Stimulated activated CD4-positive, alpha-beta T cell treated with anti-CD3 and anti-CD28 coated beads, Interleukin-12 subunit alpha, Interleukin-12 subunit beta, amount 100 ng/mL, for 48 hours (primary cell): ENCODE measurements around the gene DPEP2NB.
"Not testable (repeated sequence)": the region's sequence is repeated elsewhere in the genome, so short reads cannot be mapped to it uniquely, and the experiment has no call there.

Experiments
- DNase-seq, 3 donors: peaks; one replicate each; pipeline ENCODE4 v3.0.0-alpha.2; 2020; ENCODE audit warnings: low read depth in 2 of 3, low spot score in 1 of 3

The DPEP2NB gene

DNA sequence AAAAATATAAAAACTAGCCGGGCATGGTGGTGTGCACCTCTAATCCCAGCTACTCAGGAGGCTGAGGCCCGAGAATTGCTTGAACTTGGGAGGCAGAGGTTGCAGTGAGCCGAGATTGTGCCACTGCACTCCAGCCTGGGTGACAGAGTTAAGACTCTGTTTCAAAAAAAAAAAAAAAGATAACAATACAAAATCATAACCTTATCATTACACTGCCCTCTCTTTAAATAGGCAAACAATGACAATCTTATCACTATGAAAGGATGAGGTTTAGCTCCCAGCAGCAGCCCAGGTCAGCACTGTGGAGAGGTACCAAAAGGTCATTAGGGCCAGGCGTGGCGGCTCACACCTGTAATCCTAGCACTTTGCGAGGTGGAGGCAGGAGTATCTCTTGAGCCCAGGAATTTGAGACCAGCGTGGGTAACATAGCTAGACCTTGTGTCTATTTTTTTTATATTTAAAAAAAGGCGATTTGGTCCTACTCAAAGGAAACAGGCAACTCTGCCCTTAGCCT is 3.5 kb upstream of the DPEP2NB start:
- no peak for DNase-seq

DNA sequence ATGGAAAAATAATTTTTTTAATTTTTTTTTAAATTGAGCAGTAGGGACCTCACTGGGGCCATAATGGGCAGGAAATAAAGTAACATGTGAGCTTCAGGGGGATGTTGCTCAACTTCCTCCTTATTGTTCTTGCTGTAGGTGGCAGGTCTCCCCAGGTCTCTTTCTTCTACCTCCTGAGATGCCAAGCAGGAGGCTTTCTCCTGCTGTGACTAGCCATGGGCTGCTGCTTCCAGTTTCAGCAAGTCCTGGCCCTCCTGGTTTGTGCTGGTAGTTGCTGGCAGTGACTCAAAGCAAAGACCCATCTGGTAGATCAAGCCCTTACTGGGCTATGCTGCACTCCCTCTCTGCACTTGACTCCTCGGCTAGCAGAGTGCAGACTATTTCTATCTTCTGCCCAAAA is 2.3 kb downstream of the DPEP2NB start:
- no peak for DNase-seq

DNA sequence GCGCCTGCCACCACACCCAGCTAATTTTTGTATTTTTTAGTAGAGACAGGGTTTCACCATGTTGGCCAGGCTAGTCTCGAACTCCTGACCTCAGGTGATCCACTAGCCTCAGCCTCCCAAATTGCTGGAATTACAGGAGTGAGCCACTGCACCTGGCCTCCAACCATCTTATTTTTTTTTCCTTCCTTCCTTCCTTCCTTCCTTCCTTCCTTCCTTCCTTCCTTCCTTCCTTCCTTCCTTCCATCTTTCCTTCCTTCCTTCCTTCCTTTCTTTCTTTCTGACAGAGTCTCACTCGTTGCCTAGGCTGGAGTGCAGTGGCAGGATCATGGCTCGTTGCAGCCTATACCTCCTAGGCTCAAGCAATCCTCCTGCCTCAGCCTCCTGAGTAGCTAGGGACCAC is 5.8 kb downstream of the DPEP2NB start:
- DNase-seq = not testable (repeated sequence)

DNA sequence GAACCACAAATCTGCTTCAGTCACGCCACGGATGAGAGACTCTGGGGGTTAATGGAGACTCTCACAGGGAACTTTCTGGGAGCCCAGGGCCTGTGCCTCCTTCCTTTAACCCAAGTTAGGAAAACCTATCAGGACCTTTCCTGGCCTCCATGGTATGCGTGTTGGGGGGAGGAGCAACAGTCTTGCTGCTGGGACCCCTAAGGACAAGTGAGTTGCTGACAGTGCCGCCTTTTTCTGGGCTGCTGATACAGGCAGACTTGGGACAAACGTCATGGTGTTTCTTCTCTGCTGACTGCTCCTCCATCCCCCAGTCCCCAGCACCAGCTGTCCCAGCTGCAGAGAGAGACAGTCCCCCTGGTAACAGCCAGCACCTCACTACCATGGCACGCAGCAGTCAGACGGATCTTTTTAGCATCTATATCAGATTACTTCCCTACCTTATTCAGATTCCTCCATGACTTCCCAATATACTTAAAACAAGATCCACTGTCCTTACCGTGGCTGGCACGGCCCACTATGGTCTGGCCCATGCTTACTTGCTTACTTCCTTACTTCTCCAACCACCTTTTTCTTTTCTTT is 6.5 kb downstream of the DPEP2NB start:
- DNase-seq = no peak

DNA sequence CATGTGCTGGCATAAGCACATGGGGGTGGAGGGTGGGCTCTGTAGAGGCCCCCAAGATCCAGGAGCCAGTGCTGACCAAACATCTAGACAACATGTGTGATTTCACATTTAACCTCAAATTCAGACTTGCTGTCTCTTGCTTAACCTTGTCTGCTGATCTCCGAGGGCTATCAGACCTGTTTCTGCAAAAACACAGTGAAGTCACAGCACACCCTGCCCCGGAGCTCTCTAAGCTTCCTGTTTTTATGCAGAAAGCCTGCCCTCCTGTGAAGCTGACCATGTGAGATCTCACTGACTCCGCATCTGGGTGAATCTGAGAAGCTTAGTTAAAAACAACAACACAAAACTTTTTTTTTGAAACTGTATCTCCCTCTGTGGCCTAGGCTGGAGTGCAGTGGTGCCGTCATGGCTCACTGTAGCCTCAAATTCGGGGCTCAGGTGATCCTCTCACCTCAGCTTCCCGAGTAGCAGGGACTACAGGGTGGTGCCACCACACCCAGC is 9.9 kb downstream of the DPEP2NB start:
- DNase-seq = no peak

DNA sequence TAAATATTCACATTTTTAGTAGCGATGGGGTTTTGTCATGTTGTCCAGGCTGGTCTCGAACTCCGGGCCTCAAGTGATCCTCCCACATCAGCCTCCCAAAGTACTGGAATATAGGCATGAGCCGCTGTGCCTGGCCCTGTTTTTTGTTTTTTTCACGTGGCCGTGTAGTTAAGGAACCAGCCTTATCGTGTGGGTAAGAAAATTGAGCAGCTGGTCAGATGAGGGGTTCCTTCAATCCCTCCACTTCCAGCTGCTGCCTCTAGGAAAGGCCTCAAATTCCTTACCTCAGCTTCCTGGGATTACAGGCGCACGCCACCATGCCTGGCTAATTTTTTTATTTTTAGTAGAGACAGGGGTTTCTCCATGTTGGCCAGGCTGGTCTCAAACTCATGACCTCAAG is 10.5 kb downstream of the DPEP2NB start:
- DNase-seq = no peak

DNA sequence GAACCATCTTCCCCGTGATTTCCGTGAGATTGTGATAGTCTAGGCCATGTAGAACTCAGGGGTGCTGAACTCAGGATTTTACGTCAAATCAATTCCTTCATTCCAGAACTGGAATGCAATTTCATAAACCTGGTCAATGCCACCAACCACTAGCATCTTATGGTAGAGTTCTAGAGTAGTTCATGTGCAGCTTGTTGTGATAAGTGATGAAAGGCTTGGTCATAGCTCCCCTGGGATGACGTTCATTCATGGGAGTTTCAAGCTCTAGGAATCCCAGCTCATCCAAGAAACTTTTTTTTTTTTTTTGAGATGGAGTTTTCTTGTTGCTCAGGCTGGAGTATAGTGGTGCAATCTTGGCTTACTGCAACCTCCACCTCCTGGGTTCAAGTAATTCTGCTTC is 12.7 kb downstream of the DPEP2NB start:
- no peak for DNase-seq

DNA sequence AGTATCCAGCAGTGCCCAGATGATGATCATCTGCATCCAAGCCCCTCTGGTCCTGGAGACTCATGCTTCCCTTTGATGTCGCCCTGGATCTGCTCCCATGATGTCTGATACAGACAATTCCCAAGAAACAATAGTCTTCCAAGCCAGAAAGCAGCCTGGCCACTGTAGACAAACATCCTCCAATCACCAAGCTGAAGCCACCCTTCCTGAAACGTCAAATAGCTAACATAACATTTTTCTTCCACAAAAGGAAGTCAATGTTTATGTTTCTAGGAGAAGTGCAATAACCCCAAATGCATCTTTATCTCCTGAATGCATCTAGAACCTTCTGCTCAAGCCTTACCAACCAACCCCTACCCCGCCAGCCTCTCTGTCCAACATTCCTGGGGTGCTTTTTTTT is 15.3 kb downstream of the DPEP2NB start:
- no peak for DNase-seq

DNA sequence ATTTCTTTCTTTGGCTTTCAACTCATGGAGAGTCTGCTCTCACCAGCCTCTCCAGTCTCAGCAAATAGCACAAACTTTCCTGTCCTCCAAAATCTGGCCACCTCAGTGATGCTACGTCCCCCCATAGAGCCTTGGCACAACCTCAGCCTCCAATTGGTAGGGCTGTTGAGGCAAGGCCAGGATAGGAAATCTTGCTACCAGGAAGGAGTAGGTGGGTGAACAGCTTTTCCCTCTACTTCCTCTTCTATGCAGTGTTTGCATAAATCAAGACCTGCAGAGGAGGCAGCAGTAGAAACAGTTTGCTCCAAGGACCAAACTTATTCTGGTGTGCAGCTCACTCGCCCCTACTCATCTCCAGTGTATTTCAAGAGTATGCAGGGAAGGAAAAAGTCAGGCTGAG is 15.7 kb downstream of the DPEP2NB start:
- no peak for DNase-seq

DNA sequence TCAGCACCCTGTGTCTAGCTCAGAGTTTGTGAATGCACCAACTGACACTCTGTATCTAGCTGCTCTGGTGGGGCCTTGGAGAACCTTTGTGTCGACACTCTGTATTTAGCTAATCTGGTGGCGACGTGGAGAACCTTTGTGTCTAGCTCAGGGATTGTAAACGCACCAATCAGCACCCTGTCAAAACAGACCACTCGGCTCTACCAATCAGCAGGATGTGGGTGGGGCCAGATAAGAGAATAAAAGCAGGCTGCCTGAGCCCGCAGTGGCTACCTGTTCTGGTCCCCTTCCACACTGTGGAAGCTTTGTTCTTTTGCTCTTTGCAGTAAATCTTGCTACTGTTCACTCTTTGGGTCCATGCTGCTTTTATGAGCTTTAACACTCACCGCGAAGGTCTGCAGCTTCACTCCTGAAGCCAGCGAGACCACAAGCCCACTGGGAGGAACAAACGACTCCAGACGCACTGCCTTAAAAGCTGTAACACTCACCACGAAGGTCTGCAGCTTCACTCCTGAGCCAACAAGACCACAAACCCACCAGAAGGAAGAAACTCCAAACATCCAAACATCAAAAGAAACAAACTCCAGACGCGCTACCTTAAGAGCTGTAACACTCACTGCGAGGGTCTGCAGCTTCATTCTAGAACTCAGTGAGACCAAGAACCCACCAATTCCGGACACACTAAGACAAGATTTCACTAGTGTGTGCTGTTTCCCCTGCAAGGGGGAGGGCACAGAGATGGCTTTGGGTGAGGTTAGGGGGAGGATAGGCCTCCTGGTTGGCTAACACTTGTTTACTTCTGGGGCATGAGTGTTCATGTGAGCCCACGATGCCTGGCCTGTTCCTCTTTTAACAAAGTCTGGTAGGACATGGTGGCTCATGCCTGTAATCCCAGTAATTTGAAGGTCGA is 16.7 kb downstream of the DPEP2NB start, which contains the start of gene DPEP2:
Gene DPEP2 (minus strand): TSS at position 706 of the 910 bp plus-strand sequence. CDS start 6,272 bp downstream, outside the sequence.
- peak in 1 of 3 donors; percentile 48 for DNase-seq

DNA sequence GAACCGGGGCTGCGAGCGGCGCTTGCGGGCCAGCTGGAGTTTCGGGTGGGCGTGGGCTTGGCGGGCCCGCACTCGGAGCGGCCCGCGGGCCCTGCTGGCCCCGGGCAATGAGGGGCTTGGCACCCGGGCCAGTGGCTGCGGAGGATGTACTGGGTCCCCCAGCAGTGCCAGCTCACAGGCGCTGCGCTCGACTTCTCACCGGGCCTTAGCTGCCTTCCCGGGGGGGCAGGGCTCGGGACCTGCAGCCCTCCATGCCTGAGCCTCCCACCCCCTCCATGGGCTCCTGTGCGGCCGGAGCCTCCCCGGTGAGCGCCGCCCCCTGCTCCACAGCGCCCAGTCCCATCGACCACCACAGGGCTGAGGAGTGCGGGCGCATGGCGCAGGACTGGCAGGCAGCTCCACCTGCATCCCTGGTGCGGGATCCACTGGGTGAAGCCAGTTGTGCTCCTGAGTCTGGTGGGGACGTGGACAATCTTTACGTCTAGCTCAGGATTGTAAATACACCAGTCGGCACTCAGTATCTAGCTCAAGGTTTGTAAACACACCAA is 17.4 kb downstream of the DPEP2NB start:
- not testable (repeated sequence) for DNase-seq

DNA sequence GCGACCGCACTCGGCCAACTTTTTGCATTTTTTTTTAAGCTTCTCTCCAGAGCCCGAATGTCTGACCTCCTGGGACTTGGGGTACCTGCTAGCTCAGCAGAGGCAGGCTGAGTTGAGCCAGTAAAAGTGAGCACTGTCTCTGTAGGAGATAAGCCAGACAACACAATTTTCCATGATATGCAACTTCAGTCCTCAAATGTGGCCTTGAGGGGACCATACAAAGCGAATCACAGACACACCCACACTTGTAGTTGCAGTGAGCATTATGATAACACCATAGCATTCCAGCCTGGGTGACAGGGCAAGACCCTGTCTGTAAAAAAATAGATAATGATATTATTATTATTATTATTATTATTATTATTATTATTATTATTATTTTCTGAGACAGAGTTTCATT is 19.0 kb downstream of the DPEP2NB start:
- DNase-seq = no peak

DNA sequence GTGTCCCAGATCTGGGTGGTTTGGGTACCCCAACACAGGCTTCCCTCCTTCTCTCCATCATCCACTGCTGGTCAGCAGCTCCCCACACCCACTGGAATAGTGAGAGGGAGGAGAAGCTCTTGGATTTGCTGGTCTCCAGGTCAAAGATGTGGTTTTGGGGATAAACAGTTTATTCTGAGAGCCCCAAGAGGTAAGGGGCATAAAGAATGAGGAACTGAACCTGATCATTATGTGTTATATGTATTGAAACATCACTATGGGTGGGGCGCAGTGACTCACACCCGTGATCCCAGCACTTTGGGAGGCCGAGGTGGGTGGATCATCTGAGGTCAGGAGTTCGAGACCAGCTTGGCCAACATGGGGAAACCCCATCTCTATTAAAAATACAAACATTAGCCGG is 20.3 kb downstream of the DPEP2NB start:
- no peak for DNase-seq

DNA sequence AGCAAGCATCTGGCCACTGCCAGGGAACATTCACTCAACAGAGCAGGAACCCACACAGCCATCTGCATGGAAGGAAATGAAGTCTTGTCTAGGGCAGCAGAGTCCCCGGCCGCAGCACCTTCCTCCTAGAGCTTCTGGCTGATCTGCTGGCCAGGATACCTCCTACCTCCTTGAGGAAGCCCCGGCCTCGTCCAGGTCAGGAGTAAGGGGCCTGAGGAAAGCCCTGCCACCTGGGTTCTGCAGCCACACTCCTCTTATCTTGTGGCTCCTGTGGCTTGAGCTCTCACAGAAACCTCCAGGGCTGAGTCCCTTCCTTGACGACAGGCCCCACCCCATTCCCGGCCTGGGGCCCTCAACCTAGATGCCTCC is 21.7 kb downstream of the DPEP2NB start:
- not testable (repeated sequence) for DNase-seq

DNA sequence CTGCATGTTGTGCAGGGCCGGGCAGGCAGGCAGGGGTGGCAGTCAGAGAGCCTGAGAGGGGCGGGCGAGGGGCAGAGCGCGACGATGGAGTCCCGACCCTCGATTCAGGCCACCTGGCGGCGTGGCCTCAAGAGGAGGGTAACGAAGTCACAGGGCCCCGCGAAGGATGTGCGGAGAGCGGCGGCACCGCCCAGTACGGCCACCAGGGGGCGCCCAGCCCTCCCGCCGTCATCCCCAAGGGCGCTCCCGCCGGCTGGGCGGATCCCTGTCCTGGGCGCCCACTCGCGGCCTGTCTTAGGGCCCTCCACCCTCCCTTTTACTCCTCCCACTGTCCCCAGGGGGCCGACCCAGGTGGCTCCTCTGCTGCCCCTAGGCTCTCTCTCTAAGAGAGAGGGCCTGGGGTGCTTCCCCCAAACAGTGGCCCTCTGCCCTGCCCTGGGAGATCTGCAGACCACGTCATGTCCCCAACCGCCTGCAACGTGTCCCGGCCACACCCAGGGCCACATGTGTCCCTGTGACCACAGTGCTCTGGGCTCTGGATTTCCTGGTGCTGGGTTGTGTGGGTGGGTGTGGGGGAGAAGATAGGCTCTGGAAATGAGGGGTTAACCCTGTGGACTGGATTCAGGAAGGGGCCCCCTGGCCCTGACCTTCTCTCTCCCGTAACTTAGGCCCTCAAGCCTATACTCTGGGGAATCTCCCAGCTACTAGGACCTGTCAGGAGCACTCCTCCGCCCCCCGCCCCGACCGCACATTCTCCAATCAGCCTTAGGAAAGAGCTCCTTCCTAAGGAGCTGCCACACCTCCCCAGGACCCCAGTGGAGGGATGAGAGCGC is 22.3 kb downstream of the DPEP2NB start:
- DNase-seq = peak; percentile 74 to 82 (median 79)

DNA sequence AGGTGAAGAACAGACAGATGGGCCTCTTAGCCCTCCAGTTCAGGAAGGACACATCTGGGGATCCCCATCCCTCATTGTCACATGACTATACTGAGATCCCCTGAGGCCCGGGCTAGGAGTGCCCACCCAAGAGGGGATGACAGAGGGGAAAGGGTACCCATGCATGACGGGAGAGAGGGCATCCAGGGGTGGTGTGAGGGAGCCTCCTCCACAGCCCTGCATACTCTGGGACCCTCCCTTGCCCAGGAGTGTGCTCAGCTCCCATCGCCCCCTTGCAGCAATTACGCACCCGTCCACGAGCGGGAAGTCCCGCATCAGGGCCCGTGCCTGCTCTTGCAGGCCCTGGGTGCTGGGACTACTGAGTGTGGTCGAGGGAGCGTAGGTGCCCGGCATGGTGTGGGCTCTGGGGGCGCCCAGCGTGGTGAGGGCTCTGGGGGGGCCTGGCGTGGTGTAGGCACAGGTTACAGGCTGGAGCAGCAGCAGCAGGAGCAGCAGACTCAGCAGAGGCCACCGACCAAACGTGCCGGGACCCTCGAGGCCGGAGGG is 23.0 kb downstream of the DPEP2NB start:
- DNase-seq = no peak

DNA sequence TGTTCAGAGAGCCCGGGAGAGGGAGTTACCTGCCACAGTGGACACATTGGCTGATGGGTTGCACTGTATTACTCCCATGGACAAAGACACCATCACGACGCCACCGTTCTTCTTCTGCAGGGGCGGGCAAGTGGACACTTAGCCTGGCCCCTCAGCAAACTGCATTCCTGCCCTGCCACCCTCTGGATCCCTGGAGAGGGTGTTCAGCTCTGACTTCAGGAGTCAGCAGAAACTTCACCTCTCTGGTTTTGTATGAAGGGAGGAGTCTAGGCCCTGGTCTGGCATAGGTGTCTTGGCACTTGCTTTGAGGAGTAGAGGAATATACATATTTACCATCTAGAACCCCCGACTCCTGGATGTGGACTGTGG is 25.7 kb downstream of the DPEP2NB start:
- DNase-seq = no peak

DNA sequence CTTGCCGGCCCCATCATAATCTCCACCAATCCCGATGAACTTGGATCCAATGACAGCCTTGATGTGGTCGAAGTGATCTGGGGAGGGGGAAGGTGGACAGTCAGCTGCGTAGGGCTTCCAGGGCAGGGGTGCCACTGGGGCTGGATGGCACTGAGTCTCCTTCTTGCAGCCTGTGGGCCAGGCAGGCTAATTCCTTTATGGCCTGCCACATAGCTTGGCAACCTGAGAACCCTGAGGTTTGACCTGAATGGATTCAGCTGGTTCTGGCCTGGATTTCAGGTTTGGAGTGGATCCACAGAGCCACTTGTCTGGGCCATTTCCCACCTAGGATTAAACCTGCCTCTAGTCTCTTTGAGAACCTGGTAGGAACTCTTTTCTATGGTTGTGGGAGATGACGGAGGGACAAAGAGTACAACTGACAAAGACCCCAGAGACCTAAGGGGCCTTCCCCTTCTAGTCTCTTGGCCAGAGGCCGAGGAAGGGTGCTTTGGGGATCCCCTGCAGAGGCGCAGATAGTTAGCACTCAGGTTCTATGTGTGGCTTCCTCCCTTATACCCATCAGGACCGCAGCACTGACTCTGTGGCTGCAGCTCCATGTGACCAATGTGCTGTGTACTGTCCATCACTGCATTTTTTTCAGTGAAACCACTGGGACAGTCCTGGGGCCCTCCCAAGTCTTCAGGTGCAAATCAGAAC is 26.2 kb downstream of the DPEP2NB start:
- DNase-seq = no peak

DNA sequence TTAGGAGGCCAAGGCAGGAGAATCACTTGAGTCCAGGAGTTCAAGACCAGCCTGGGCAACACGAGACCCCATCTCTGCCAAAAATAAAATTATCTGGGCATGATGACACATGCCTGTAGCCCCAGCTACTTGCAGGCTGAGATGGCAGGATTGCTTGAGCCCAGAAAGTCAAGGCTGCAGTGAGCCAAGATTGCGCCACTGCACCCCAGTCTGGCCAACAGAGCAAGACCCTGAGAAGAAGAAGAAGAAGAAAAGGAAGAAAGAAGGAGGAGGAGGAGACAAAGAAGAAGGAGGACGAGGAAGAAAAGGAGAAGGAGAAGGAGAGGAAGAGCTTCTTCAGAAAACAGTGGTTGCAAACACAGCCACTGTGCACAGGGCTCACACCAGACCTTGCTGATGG is 27.0 kb downstream of the DPEP2NB start:
- no peak for DNase-seq

DNA sequence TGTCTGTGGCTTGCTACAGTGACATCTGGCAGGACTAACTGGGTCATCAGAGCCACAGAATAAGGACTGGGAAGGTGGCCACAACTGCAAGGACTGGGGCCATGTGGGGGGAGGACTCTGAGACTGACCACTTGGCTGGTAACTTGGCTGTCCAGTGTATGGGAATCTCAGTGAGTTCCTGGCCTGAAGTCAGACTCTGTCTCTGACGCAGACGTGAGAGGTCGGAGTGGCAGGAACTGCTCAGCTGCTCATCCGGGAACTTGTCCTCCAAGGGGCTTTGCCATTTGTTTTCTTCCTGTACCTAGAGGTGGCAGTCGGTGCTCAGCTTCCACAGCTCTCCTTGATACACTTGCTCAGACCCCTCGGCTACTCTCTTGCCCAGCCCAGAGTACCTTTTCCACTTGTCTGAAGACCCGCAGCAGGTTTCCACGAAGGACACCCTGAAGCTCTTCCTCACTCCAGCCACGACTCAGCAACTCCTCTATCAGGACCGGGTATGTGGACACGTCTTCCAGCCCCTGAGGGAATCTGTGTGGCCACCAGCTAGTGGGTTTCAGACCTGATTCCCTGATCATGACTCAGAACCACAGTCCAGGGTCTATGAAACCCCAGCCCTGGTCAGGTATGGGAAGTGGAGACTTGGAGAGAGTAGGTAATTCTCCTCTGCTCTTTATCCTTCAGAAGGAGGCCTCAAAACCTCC is 28.1 kb downstream of the DPEP2NB start:
- no peak for DNase-seq
